NCI-H1436 (cell line): ENCODE measurements around the gene NPHP1.
"Not testable (repeated sequence)": the region's sequence is repeated elsewhere in the genome, so short reads cannot be mapped to it uniquely, and the experiment has no call there.

ENCODE experiments used
- DNase-seq: peaks from one replicate; lab custom pipeline; 2025; lab: John Stamatoyannopoulos, UW

The NPHP1 gene

GRCh38 chr2:110204408-110205385, at the start of gene NPHP1:
Gene NPHP1 (minus strand): TSS chr2:110205013. CDS start chr2:110204968, 45 bp downstream.
- DNase-seq, result peak; percentile 80

GRCh38 chr2:110248081-110248795, 43.4 kb upstream of the NPHP1 start:
- not testable (repeated sequence) for DNase-seq

- DNase-seq, result not testable (repeated sequence)
Measured at GRCh38 chr2:110245488-110246435, 40.9 kb upstream of the NPHP1 start.

- not testable (repeated sequence) for DNase-seq
Measured at GRCh38 chr2:110243283-110243682, 38.5 kb upstream of the NPHP1 start.

- not testable (repeated sequence) for DNase-seq
Measured at GRCh38 chr2:110234514-110234913, 29.7 kb upstream of the NPHP1 start.

GRCh38 chr2:110229886-110230285, 25.1 kb upstream of the NPHP1 start:
- DNase-seq, result not testable (repeated sequence)

- DNase-seq, result not testable (repeated sequence)
Measured at GRCh38 chr2:110222626-110223025, 17.8 kb upstream of the NPHP1 start.

GRCh38 chr2:110221938-110222337, 17.1 kb upstream of the NPHP1 start:
- no peak for DNase-seq

GRCh38 chr2:110220190-110220564, 15.4 kb upstream of the NPHP1 start:
- no peak for DNase-seq

GRCh38 chr2:110219496-110220189, 14.8 kb upstream of the NPHP1 start:
- no peak for DNase-seq

- DNase-seq, result not testable (repeated sequence)
Measured at GRCh38 chr2:110218889-110219288, 14.1 kb upstream of the NPHP1 start.

- DNase-seq, result no peak
Measured at GRCh38 chr2:110216803-110217202, 12.0 kb upstream of the NPHP1 start.

- no peak for DNase-seq
Measured at GRCh38 chr2:110216199-110216598, 11.4 kb upstream of the NPHP1 start.

- DNase-seq, result no peak
Measured at GRCh38 chr2:110215566-110216158, 10.8 kb upstream of the NPHP1 start.

- DNase-seq, result no peak
Measured at GRCh38 chr2:110215091-110215490, 10.3 kb upstream of the NPHP1 start.

GRCh38 chr2:110213522-110213921, 8.7 kb upstream of the NPHP1 start:
- DNase-seq, result not testable (repeated sequence)

- peak; percentile 49 for DNase-seq
Measured at GRCh38 chr2:110211938-110212858, 7.4 kb upstream of the NPHP1 start, which contains the start of gene MTLN. Gene MTLN (minus strand): TSS chr2:110212547. CDS start chr2:110212525, 22 bp downstream.

GRCh38 chr2:110205660-110206455, 1.0 kb upstream of the NPHP1 start:
- DNase-seq, result no peak

GRCh38 chr2:110198016-110198415, 6.8 kb downstream of the NPHP1 start:
- DNase-seq, result no peak
